Left renal cortex interstitium (tissue), 4 donors: Measurements from ENCODE around the gene IRAK3. TPM values are rescaled to one million over a fixed set of nuclear protein-coding genes. Genes with fewer than 3 reads are reported as not detected.
A peak's percentile ranks its signal among the peaks of the same experiment; 100 is the strongest.
"Not testable (repeated sequence)": the region's sequence is repeated elsewhere in the genome, so short reads cannot be mapped to it uniquely, and the experiment has no call there.

Experiments used
- DNase-seq, 4 donors: peaks; one replicate each; pipeline ENCODE4 v3.0.0-alpha.2; 2013; ENCODE audit warnings: low read depth in 4 of 4, low spot score in 2 of 4, missing footprints in 1 of 4
- polyA plus RNA-seq, 4 donors: library from polyadenylated mRNA; unstranded; fragments of 120-200 nt; gene quantifications; one replicate each; pipeline ENCODE4 v1.2.1, GENCODE V29; 2013; ENCODE audit not compliant: insufficient read length in 4 of 4

The IRAK3 gene
- polyA plus RNA-seq, 4 donors = 2.8 to 4.0 (median 3.7) TPM

- no peak for DNase-seq
These were observed 17.1 kb downstream of the IRAK3 start for GRCh38 chr12:66206141-66206540.

GRCh38 chr12:66210840-66211239, 21.8 kb downstream of the IRAK3 start:
- DNase-seq = no peak

GRCh38 chr12:66211573-66211972, 22.6 kb downstream of the IRAK3 start:
- not testable (repeated sequence) for DNase-seq

GRCh38 chr12:66213011-66213410, 24.0 kb downstream of the IRAK3 start:
- DNase-seq = not testable (repeated sequence)

- no peak for DNase-seq
These were observed 28.4 kb downstream of the IRAK3 start for GRCh38 chr12:66217342-66217917.

- DNase-seq = no peak
These were observed 39.4 kb downstream of the IRAK3 start for GRCh38 chr12:66228462-66228861.

- DNase-seq = no peak
These were observed 43.2 kb downstream of the IRAK3 start for GRCh38 chr12:66232263-66232662.

- DNase-seq = not testable (repeated sequence)
These were observed 45.2 kb downstream of the IRAK3 start for GRCh38 chr12:66234037-66234693.

GRCh38 chr12:66234773-66235625, 46.0 kb downstream of the IRAK3 start:
- peak in 1 of 4 donors; percentile 18 for DNase-seq

- no peak for DNase-seq
These were observed 46.7 kb downstream of the IRAK3 start for GRCh38 chr12:66235626-66236281.

GRCh38 chr12:66236282-66236675, 47.3 kb downstream of the IRAK3 start:
- not testable (repeated sequence) for DNase-seq

- DNase-seq = no peak
These were observed 48.0 kb downstream of the IRAK3 start for GRCh38 chr12:66236969-66237368.

GRCh38 chr12:66237505-66238175, 48.6 kb downstream of the IRAK3 start:
- DNase-seq = no peak

- DNase-seq = no peak
These were observed 50.3 kb downstream of the IRAK3 start for GRCh38 chr12:66239295-66239694.

GRCh38 chr12:66240096-66240820, 51.2 kb downstream of the IRAK3 start:
- DNase-seq = no peak

- DNase-seq = no peak
These were observed 52.3 kb downstream of the IRAK3 start for GRCh38 chr12:66241061-66242043.

GRCh38 chr12:66242311-66242710, 53.3 kb downstream of the IRAK3 start:
- DNase-seq = no peak

- DNase-seq = no peak
These were observed 54.9 kb downstream of the IRAK3 start for GRCh38 chr12:66243911-66244310.

- DNase-seq = no peak
These were observed 55.4 kb downstream of the IRAK3 start for GRCh38 chr12:66244446-66244845.
